Ishikawa (cell line): ENCODE results near the gene NCAPH2.

Source experiments
- CREB1 ChIP-seq: IDR thresholded peaks from 2 replicates; pipeline ENCODE4 v1.6.1; 2012; ENCODE audit warnings: low read depth
- EGR1 ChIP-seq: IDR thresholded peaks from 2 replicates; pipeline ENCODE4 v1.6.1; 2012
- EP300 ChIP-seq: IDR thresholded peaks from 2 replicates; pipeline ENCODE4 v1.6.1; 2012; ENCODE audit warnings: borderline replicate concordance
- FOXM1 ChIP-seq: IDR thresholded peaks from 2 replicates; pipeline ENCODE4 v1.6.1; 2012; ENCODE audit warnings: low read depth, borderline replicate concordance
- RAD21 ChIP-seq: IDR thresholded peaks from 2 replicates; pipeline ENCODE4 v1.6.1; 2012; ENCODE audit warnings: low read depth
- TAF1 ChIP-seq: IDR thresholded peaks from 2 replicates; pipeline ENCODE4 v1.6.1; 2012; ENCODE audit warnings: low read depth, mild to moderate bottlenecking
- TF ChIP-seq, protein P1 (sequence below): IDR thresholded peaks from 2 replicates; pipeline ENCODE4 v1.6.1; 2012; ENCODE audit warnings: low read depth, mild to moderate bottlenecking
- TF ChIP-seq, protein P2 (sequence below): IDR thresholded peaks from 2 replicates; pipeline ENCODE4 v1.6.1; 2012

DNA sequence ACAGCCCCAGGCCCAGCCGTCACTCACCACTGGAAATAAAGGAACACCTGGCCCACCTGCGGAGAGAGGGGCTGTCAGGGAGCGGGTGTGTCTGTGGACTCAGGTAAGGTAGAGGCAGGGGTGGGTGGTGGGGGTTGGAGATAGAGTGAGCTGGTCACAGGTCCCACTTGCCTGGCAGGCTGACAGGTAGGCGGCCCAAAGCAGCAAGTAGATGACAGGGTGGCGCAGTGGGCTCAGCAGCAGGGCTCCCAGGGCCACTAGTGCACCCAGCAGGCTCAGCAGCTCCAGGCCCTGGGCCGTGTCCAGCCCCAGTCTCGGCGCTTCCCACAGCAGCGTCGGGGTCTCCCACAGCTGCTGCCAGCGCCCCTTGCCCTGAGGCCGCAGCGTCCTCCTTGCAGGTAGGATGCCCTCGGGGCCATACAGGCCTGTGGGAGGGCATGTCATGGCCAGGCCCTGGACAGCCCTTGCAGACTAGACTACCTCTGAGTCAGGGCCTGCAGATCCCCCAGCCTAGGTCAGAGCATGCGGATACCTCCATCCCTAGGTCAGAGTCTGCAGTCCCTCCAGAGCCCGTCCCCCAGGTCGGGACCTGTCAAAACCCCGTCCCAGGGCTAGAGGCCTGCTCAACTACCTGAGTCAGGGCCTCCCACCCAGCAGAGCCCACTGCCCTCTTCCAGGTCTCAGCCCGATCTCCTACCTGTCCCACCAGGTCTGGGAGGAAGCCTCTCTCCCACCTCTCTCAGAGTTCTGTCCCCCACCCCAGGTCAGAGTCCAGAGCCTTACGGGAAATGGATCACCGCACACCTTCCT, 1.2 kb upstream of the NCAPH2 start:
- no peak for TF ChIP-seq CREB1
- no peak for TF ChIP-seq EGR1
- TF ChIP-seq TAF1 = no peak
- TF ChIP-seq, protein P1, sequence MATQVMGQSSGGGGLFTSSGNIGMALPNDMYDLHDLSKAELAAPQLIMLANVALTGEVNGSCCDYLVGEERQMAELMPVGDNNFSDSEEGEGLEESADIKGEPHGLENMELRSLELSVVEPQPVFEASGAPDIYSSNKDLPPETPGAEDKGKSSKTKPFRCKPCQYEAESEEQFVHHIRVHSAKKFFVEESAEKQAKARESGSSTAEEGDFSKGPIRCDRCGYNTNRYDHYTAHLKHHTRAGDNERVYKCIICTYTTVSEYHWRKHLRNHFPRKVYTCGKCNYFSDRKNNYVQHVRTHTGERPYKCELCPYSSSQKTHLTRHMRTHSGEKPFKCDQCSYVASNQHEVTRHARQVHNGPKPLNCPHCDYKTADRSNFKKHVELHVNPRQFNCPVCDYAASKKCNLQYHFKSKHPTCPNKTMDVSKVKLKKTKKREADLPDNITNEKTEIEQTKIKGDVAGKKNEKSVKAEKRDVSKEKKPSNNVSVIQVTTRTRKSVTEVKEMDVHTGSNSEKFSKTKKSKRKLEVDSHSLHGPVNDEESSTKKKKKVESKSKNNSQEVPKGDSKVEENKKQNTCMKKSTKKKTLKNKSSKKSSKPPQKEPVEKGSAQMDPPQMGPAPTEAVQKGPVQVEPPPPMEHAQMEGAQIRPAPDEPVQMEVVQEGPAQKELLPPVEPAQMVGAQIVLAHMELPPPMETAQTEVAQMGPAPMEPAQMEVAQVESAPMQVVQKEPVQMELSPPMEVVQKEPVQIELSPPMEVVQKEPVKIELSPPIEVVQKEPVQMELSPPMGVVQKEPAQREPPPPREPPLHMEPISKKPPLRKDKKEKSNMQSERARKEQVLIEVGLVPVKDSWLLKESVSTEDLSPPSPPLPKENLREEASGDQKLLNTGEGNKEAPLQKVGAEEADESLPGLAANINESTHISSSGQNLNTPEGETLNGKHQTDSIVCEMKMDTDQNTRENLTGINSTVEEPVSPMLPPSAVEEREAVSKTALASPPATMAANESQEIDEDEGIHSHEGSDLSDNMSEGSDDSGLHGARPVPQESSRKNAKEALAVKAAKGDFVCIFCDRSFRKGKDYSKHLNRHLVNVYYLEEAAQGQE = no peak
- TF ChIP-seq FOXM1 = no peak
- TF ChIP-seq EP300 = no peak
- no peak for TF ChIP-seq RAD21
- TF ChIP-seq, protein P2, sequence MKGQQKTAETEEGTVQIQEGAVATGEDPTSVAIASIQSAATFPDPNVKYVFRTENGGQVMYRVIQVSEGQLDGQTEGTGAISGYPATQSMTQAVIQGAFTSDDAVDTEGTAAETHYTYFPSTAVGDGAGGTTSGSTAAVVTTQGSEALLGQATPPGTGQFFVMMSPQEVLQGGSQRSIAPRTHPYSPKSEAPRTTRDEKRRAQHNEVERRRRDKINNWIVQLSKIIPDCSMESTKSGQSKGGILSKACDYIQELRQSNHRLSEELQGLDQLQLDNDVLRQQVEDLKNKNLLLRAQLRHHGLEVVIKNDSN = no peak
